Spleen (tissue), 11 donors: Measurements from ENCODE around the gene SKI. TPM values are rescaled to one million over a fixed set of nuclear protein-coding genes. Genes with fewer than 3 reads are reported as not detected.

Source experiments
- DNase-seq: peaks from one replicate; pipeline ENCODE4 v3.0.0-alpha.2; 2020
- H3K27ac ChIP-seq, 8 donors: fragments of 200-600 bp; sonication (generic) in 7 of 8; 1 replicate in 4 of 8; 2 replicates in 4 of 8; pipeline versions ENCODE4 v1.5.0 to v1.8.0; 2016 to 2021; ENCODE audit warnings: inconsistent platforms in 4 of 8, mild to moderate bottlenecking in 4 of 8, moderate library complexity in 1 of 8
- H3K27me3 ChIP-seq, 7 donors: fragments of 200-600 bp; sonication (generic) in 6 of 7; replicated peaks in 1 of 7; 1 replicate in 4 of 7; 2 replicates in 3 of 7; pipeline versions ENCODE4 v1.5.0 to v1.8.0; 2016 to 2021; ENCODE audit warnings: inconsistent platforms in 3 of 7, mild to moderate bottlenecking in 1 of 7
- H3K36me3 ChIP-seq, 6 donors: fragments of 200-600 bp; sonication (generic) in 5 of 6; 1 replicate in 4 of 6; 2 replicates in 2 of 6; pipeline versions ENCODE4 v1.5.0 to v1.8.0; 2016 to 2021; ENCODE audit warnings: inconsistent platforms in 2 of 6
- H3K4me1 ChIP-seq, 6 donors: fragments of 200-600 bp; sonication (generic) in 5 of 6; 1 replicate in 3 of 6; 2 replicates in 3 of 6; pipeline versions ENCODE4 v1.5.0 to v1.8.0; 2016 to 2021; ENCODE audit warnings: inconsistent platforms in 3 of 6
- H3K4me3 ChIP-seq, 8 donors: fragments of 200-600 bp; sonication (generic) in 7 of 8; 1 replicate in 4 of 8; 2 replicates in 4 of 8; pipeline versions ENCODE4 v1.5.0 to v1.8.0; 2016 to 2021; ENCODE audit warnings: inconsistent platforms in 4 of 8, mild to moderate bottlenecking in 4 of 8, moderate library complexity in 2 of 8
- H3K9me3 ChIP-seq, 8 donors: fragments of 200-600 bp; sonication (generic) in 7 of 8; 1 replicate in 4 of 8; 2 replicates in 4 of 8; pipeline versions ENCODE4 v1.5.0 to v1.8.0; 2016 to 2021; ENCODE audit warnings: inconsistent platforms in 4 of 8
- CTCF ChIP-seq, 11 experiments: fragments of 200-600 bp in 7 of 11; fragments of 450-650 bp in 4 of 11; sonication (generic) in 4 of 11; IDR thresholded peaks in 8 of 11; conservative IDR thresholded peaks in 3 of 11; 1 replicate in 7 of 11; 2 replicates in 4 of 11; pipeline versions ENCODE4 v1.4.0 to v1.8.0; 2016 to 2021; ENCODE audit warnings: antibody characterized with exemption in 11 of 11, inconsistent platforms in 4 of 11, mild to moderate bottlenecking in 1 of 11
- POLR2A ChIP-seq, 3 donors: fragments of 450-650 bp; IDR thresholded peaks; one replicate each; pipeline ENCODE4 v1.5.1; 2017; ENCODE audit warnings: antibody characterized with exemption in 3 of 3, mild to moderate bottlenecking in 1 of 3
- POLR2AphosphoS5 ChIP-seq, 3 donors: sonication (generic); formaldehyde crosslinking; IDR thresholded peaks; one replicate each; pipeline ENCODE4 v1.5.1; 2017; ENCODE audit warnings: antibody characterized with exemption in 3 of 3
- WGBS, 5 donors: extraction: QIAGEN DNeasy Blood & Tissue Kit in 3 of 5; methylation state at CpG; one replicate each; pipeline versions ENCODE4 v1.1.5 to v1.1.7; 2013 to 2018; 5-methylcytosine and 5-hydroxymethylcytosine counted together
- intact Hi-C: fragments of 100-400 bp; cut with DNase I; formaldehyde crosslinking; loops from one replicate; pipeline ENCODE4 v1.15.0; 2023; ENCODE audit warnings: low total_unique reads
- polyA plus RNA-seq, 3 donors: library from polyadenylated mRNA; stranded (reverse); fragments of 200-250 nt; gene quantifications; one replicate each; pipeline ENCODE4 v1.2.1, GENCODE V29; 2013
- total RNA-seq, 7 donors: library from RNA; depleted of rRNA in 3 of 7; stranded (reverse); fragments of >200 nt in 3 of 7; fragmentation: NEBNext Ultra II Directional in 4 of 7; extraction: Animal tissue kit (Norgen Biotek cat#: 25700) in 4 of 7; gene quantifications; one replicate each; pipeline versions ENCODE4 v1.1.0 to v1.2.1, GENCODE V29; 2016 to 2021
- donor health status: healthy with polysubstance abuse.
- donor health status: DM: no; HTN: no; CAD: no; lungs with moderate emphysema.
- donor health status: DM: no; HTN: no; CAD: no.
- donor health status: Bipolar disorder and iron deficiency.
- donor health status: healthy.
- donor health status: DM: no; HTN: no; CAD: no.
- donor health status: DM: yes; HTN: yes; CAD: no.

Gene SKI
- total and polyA plus RNA-seq, 10 donors = 4.4 to 100.0 (median 54.3) TPM

GRCh38 chr1:2224631-2225428 is 3.3 kb upstream of the SKI start:
- TF ChIP-seq POLR2A (IDR thresholded peaks at IDR 0.05) = no peak
- no peak for TF ChIP-seq POLR2AphosphoS5 (IDR thresholded peaks at IDR 0.05)
- TF ChIP-seq CTCF (IDR thresholded peaks at IDR 0.05 in 8 of 11, conservative IDR thresholded peaks at IDR 0.05 in 3 of 11) = no peak
- 80 to 89% (median 86%) methylated on average over 11 to 18 of the region's 18 CpGs for WGBS, 5 donors
- peaks cover 0 to 8% (median 0%) of the 10 kb centered on the region in 7 donors for H3K27me3 ChIP-seq
- H3K4me3 ChIP-seq = no peak overlapping the region
- no peaks in the 10 kb centered on the region for H3K36me3 ChIP-seq
- DNase-seq = peak; percentile 81
- peak overlapping the region in 3 of 8 donors; percentile 6 to 12 (median 10) for H3K27ac ChIP-seq
- no peaks in the 10 kb centered on the region for H3K9me3 ChIP-seq
- peaks cover 11 to 42% (median 26%) of the 10 kb centered on the region in 6 donors for H3K4me1 ChIP-seq
- intact Hi-C loops = no loop called here

- no peaks in the 10 kb centered on the region for H3K9me3 ChIP-seq
- TF ChIP-seq POLR2AphosphoS5 (IDR thresholded peaks at IDR 0.05) (no peak), POLR2A (IDR thresholded peaks at IDR 0.05) (no peak), CTCF (IDR thresholded peaks at IDR 0.05 in 8 of 11, conservative IDR thresholded peaks at IDR 0.05 in 3 of 11) (no peak)
- no peaks in the 10 kb centered on the region for H3K36me3 ChIP-seq
- H3K27ac ChIP-seq = peak overlapping the region; percentile 90 to 99 (median 97)
- intact Hi-C loops = no loop called here
- DNase-seq = peak; percentile 92
- peaks cover 29 to 57% (median 45%) of the 10 kb centered on the region in 6 donors for H3K4me1 ChIP-seq
- peak overlapping the region; percentile 27 to 90 (median 44) for H3K4me3 ChIP-seq
- H3K27me3 ChIP-seq = peaks cover 0 to 8% (median 0%) of the 10 kb centered on the region in 7 donors
- whole genome bisulfite sequencing, 5 donors = 21 to 86% (median 25%) methylated on average over 2 to 73 of the region's 73 CpGs
Observed at GRCh38 chr1:2226525-2227345, 1.4 kb upstream of the SKI start.

DNA sequence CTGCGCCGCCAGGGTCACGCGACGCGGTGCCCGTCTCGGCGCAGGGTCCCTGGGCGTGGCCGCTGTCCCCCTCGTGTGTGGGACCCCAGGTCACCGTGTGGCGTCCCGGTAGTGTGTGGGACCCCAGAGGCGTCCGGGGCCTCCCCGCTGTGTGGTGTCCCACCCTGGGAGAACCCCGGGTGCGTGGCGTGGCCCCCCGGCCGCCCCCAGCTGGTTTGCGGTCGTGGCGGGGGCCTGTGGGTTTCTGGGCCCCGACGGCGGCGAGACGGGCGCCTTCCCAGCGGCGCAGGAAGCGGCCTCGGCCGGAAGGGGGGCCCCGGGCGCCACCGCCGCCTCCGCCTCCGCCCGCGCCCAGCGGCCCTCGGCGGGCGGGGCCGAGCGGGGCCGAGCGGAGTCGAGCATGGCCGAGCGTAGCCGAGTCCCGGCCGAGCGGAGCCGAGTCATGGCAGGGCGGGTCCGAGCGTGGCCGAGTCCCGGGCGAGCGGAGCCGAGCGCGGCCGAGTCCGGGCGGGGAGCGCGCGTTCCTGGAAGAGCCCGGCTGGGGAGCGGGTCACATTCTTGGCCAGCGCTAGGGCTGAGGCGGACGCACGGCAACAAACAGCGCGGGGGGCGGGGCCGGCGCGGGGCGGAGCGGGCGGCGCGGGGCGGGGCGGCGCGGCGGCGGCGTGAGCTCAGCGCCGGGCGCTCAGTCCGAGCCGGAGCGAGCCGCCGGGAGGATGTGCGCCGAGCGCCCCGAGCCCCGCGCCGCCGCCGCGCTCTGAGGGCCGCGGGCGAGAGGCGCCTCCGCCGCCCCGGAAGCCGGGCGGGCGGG is 568 bp upstream of the SKI start:
- Histone ChIP-seq H3K4me3 (peak overlapping the region in 7 of 8 donors; percentile 32 to 90 (median 45)), H3K9me3 (no peaks in the 10 kb centered on the region), H3K36me3 (no peaks in the 10 kb centered on the region), H3K27ac (peak overlapping the region; percentile 90 to 99 (median 97)), H3K4me1 (peaks cover 35 to 65% (median 53%) of the 10 kb centered on the region in 6 donors), H3K27me3 (peaks cover 0 to 8% (median 0%) of the 10 kb centered on the region in 7 donors)
- peak; percentile 99 for DNase-seq
- intact Hi-C loops = no loop called here
- TF ChIP-seq POLR2AphosphoS5 (IDR thresholded peaks at IDR 0.05) = peak; percentile 58 to 85 (median 73)
- peak in 2 of 11 experiments; percentile 33 to 49 for TF ChIP-seq CTCF (IDR thresholded peaks at IDR 0.05 in 8 of 11, conservative IDR thresholded peaks at IDR 0.05 in 3 of 11)
- TF ChIP-seq POLR2A (IDR thresholded peaks at IDR 0.05) = peak in 2 of 3 donors; percentile 12 to 40
- 0 to 1% (median 0%) methylated on average over 1 to 129 of the region's 129 CpGs for WGBS, 5 donors
